Thyroid gland (tissue), 4 donors: ENCODE data around the gene IFNG. TPM values are rescaled to one million over a fixed set of nuclear protein-coding genes. Genes with fewer than 3 reads are reported as not detected.
"Not testable (repeated sequence)": the region's sequence is repeated elsewhere in the genome, so short reads cannot be mapped to it uniquely, and the experiment has no call there.

ENCODE experiments used
- DNase-seq, 2 donors: peaks; one replicate each; pipeline ENCODE4 v3.0.0-alpha.2; 2019
- H3K27ac ChIP-seq, 3 donors: fragments of 200-600 bp; sonication (generic); 1 replicate in 2 of 3; 2 replicates in 1 of 3; pipeline ENCODE4 v1.5.1; 2016 to 2019; ENCODE audit warnings: mild to moderate bottlenecking in 1 of 3, moderate library complexity in 1 of 3
- H3K27me3 ChIP-seq: fragments of 200-600 bp; sonication (generic); one replicate; pipeline ENCODE4 v1.5.1; 2019
- H3K36me3 ChIP-seq, 2 donors: fragments of 200-600 bp; sonication (generic); one replicate each; pipeline ENCODE4 v1.5.1; 2016 to 2019
- H3K4me1 ChIP-seq, 2 donors: fragments of 200-600 bp; sonication (generic); one replicate each; pipeline ENCODE4 v1.5.1; 2017 to 2019
- H3K4me3 ChIP-seq, 3 donors: fragments of 200-600 bp; sonication (generic); replicated peaks in 1 of 3; 1 replicate in 2 of 3; 2 replicates in 1 of 3; pipeline ENCODE4 v1.5.1; 2016; ENCODE audit warnings: mild to moderate bottlenecking in 1 of 3
- H3K9me3 ChIP-seq: fragments of 200-600 bp; sonication (generic); one replicate; pipeline ENCODE4 v1.5.1; 2017
- POLR2A ChIP-seq, 2 donors: fragments of 450-650 bp; IDR thresholded peaks; one replicate each; pipeline ENCODE4 v1.6.1; 2017; ENCODE audit warnings: antibody characterized with exemption in 2 of 2, mild to moderate bottlenecking in 2 of 2, moderate library complexity in 1 of 2
- WGBS, 2 donors: methylation state at CpG; one replicate each; pipeline ENCODE4 v1.1.5; 2017; 5-methylcytosine and 5-hydroxymethylcytosine counted together
- intact Hi-C: fragments of 100-400 bp; cut with DNase I; formaldehyde crosslinking; loops from one replicate; pipeline ENCODE4 v1.15.1; 2023
- total RNA-seq, 4 donors: library from RNA; depleted of rRNA; stranded (reverse); fragments of >200 nt; gene quantifications; one replicate each; pipeline ENCODE4 v1.2.3, GENCODE V29; 2016
- TF ChIP-seq, protein P1 (sequence below), 6 experiments: fragments of 200-600 bp in 3 of 6; fragments of 450-650 bp in 3 of 6; sonication (generic) in 3 of 6; IDR thresholded peaks; one replicate each; pipeline ENCODE4 v1.5.1; 2016 to 2019; ENCODE audit warnings: antibody characterized with exemption in 6 of 6, mild to moderate bottlenecking in 2 of 6, inconsistent platforms in 1 of 6, moderate library complexity in 1 of 6

Gene IFNG
- total RNA-seq, 4 donors from 2014 or later, result not detected

DNA sequence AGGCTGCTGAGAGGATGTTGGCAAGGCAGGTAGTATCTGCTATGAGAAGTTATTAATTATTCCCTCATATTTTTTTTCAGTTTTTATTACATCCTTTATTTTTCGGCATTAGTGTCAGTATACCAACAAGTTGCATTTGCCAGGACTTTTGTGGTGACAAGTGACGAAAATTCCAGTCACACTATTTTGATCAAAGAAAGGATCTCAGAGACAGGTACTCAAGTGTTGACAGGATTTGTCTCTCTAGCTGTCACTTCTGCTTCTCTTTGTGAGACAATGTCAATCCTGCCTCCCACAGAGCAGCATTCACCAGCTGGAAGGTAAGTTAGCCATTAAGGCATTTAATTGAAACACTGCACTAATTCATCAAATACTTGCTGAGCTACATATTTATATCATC is 18.0 kb upstream of the IFNG start:
- Histone ChIP-seq H3K4me3 (no peak overlapping the region), H3K9me3 (no peaks in the 10 kb centered on the region), H3K36me3 (no peaks in the 10 kb centered on the region), H3K27ac (no peak overlapping the region), H3K27me3 (no peaks in the 10 kb centered on the region), H3K4me1 (no peaks in the 10 kb centered on the region)
- intact Hi-C loops, result no loop called here
- TF ChIP-seq, protein P1, sequence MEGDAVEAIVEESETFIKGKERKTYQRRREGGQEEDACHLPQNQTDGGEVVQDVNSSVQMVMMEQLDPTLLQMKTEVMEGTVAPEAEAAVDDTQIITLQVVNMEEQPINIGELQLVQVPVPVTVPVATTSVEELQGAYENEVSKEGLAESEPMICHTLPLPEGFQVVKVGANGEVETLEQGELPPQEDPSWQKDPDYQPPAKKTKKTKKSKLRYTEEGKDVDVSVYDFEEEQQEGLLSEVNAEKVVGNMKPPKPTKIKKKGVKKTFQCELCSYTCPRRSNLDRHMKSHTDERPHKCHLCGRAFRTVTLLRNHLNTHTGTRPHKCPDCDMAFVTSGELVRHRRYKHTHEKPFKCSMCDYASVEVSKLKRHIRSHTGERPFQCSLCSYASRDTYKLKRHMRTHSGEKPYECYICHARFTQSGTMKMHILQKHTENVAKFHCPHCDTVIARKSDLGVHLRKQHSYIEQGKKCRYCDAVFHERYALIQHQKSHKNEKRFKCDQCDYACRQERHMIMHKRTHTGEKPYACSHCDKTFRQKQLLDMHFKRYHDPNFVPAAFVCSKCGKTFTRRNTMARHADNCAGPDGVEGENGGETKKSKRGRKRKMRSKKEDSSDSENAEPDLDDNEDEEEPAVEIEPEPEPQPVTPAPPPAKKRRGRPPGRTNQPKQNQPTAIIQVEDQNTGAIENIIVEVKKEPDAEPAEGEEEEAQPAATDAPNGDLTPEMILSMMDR (IDR thresholded peaks at IDR 0.05), result no peak
- TF ChIP-seq POLR2A (IDR thresholded peaks at IDR 0.05), result no peak
- 83 to 87% methylated on average over 2 of the region's 2 CpGs for WGBS, 2 donors
- no peak for DNase-seq

DNA sequence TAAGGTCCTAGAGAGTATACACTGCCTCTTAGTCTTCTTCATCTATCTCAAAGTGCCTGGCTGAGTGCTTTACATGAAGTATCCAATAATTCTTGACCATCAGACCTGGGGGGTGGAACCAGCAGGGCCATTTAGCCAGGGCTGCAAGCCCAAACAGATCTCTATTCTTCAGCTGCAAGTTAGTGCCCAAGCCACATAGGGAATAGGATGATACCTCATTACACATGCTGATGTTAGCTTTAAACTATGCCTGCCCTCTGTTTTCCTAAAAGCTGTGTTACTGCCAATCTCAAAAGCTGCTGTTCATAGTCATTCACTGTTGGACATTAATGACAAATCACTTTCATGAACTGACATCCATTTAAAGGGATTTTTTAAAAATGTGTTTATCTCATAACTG is 16.7 kb upstream of the IFNG start:
- TF ChIP-seq POLR2A (IDR thresholded peaks at IDR 0.05), result no peak
- no peak for DNase-seq
- Histone ChIP-seq H3K4me3 (no peak overlapping the region), H3K27me3 (no peaks in the 10 kb centered on the region), H3K36me3 (no peaks in the 10 kb centered on the region), H3K4me1 (no peaks in the 10 kb centered on the region), H3K9me3 (no peaks in the 10 kb centered on the region), H3K27ac (no peak overlapping the region)
- intact Hi-C loops, result no loop called here

DNA sequence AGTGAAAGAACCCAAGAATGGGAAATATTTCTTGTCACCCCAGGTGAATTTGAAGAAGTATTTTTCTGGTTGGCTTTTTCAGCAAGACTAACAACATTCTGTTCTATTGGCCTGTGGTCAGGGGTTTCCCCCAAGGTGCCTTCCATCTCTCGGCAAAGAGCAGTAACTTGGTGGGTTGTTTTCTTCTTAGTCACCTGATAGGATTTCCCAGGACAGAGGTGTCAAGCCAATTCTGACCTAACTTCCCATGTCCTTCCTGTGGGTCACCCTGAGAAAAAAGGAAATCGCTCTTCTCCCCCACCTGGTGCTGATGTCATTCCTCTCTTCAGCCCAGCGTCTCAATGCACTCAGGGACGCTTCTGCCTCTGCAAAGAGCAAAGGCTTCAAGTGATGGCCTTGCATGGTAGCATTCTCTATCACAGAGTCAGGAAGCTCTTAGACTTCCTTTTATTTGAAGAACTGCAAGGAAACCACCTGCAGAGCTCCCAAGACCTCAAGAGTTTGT is 16.1 kb upstream of the IFNG start:
- intact Hi-C loops, result no loop called here

DNA sequence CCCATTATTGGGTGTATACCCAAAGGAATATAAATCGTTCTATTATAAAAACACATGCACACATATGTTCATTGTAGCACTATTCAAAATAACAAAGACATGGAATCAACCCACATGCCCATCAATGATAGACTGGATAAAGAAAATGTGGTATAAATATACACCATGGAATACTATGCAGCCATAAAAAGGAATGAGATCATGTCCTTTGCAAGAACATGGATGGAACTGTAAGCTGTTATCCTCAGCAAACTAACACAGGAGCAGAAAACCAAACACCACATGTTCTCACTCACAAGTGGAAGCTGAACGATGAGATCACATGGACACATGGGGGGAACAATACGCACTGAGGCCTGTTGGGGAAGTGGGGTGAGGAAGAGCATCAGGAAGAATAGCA is 15.2 kb upstream of the IFNG start:
- 93 to 94% methylated on average over 3 of the region's 3 CpGs for WGBS, 2 donors
- H3K36me3 ChIP-seq, H3K4me1 ChIP-seq, H3K4me3 ChIP-seq, DNase-seq, H3K27ac ChIP-seq, H3K9me3 ChIP-seq, H3K27me3 ChIP-seq, intact Hi-C loops: not testable (repeated sequence)

More for the DNA sequence above, 16.1 kb upstream of the IFNG start:
- Histone ChIP-seq H3K27ac (no peak overlapping the region), H3K4me1 (no peaks in the 10 kb centered on the region), H3K4me3 (no peak overlapping the region), H3K27me3 (no peaks in the 10 kb centered on the region), H3K36me3 (no peaks in the 10 kb centered on the region), H3K9me3 (no peaks in the 10 kb centered on the region)
- DNase-seq, result no peak
- no peak for TF ChIP-seq POLR2A (IDR thresholded peaks at IDR 0.05)
- TF ChIP-seq, protein P1 (IDR thresholded peaks at IDR 0.05), result no peak
- WGBS, 2 donors, result 39 to 44% methylated on average over 4 of the region's 4 CpGs

DNA sequence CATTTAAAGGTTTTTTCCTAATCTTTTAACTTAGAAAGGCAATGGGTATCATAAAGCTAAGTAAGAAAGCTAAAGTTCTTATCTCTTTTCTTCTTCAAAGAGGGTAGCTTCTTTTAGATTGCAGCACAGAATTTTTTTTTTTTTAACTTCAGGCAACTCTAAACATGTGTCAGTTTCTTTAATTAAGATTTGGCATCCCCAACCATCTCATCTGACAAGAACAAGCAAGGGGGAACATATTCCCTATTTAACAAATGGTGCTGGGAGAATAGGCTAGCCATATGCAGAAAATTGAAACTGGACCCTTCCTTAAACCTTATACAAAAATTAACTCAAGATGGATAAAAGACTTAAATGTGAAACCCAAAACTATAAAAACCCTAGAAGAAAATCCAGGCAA is 14.3 kb upstream of the IFNG start:
- Histone ChIP-seq H3K27me3 (no peaks in the 10 kb centered on the region), H3K27ac (no peak overlapping the region), H3K9me3 (no peaks in the 10 kb centered on the region), H3K36me3 (no peaks in the 10 kb centered on the region), H3K4me1 (no peaks in the 10 kb centered on the region), H3K4me3 (no peak overlapping the region)
- no peak for DNase-seq
- no peak for TF ChIP-seq POLR2A (IDR thresholded peaks at IDR 0.05)
- TF ChIP-seq, protein P1 (IDR thresholded peaks at IDR 0.05), result no peak
- intact Hi-C loops, result no loop called here

DNA sequence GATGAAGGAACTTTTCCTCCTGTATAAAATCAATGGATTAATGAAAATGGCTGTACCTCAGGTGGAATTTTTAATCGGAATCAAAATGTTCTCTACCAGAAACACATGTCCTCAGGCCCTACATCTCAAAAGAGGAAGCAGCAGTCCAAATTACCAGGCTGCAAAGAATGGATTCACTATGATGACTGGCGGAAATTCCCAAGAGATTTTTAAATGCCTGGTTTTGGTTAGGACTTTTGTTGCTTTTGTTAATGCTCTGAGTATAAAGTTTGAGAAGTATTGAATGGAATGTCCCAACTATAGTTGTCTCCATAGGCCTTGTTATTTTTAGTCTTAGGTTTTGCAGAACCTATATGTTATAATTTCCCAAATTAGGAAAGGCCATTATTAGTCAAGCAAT is 11.2 kb upstream of the IFNG start:
- TF ChIP-seq POLR2A (IDR thresholded peaks at IDR 0.05), result no peak
- TF ChIP-seq, protein P1 (IDR thresholded peaks at IDR 0.05), result no peak
- DNase-seq, result no peak
- Histone ChIP-seq H3K27ac (no peak overlapping the region), H3K36me3 (no peaks in the 10 kb centered on the region), H3K4me3 (no peak overlapping the region), H3K4me1 (no peaks in the 10 kb centered on the region), H3K27me3 (no peaks in the 10 kb centered on the region), H3K9me3 (no peaks in the 10 kb centered on the region)
- intact Hi-C loops, result no loop called here
- 88 to 90% methylated on average over 2 of the region's 2 CpGs for WGBS, 2 donors
